D721Med (cell line): Measurements from ENCODE around the gene TCF7L1.

ENCODE experiments used
- DNase-seq: peaks from one replicate; pipeline ENCODE4 v3.0.0; 2011; ENCODE audit warnings: low spot score; ENCODE audit not compliant: insufficient read length
- FAIRE-seq: peaks from 2 replicates; lab custom pipeline; 2011; peaks lifted over from hg19 to GRCh38; lab: Jason Lieb, UNC
- TF ChIP-seq, protein P1 (sequence below): IDR thresholded peaks from 2 replicates; pipeline ENCODE4 v1.5.1; 2012; ENCODE audit warnings: mild to moderate bottlenecking, control low read depth; ENCODE audit not compliant: insufficient read depth; ENCODE audit errors: missing control alignments

TCF7L1 gene

DNA sequence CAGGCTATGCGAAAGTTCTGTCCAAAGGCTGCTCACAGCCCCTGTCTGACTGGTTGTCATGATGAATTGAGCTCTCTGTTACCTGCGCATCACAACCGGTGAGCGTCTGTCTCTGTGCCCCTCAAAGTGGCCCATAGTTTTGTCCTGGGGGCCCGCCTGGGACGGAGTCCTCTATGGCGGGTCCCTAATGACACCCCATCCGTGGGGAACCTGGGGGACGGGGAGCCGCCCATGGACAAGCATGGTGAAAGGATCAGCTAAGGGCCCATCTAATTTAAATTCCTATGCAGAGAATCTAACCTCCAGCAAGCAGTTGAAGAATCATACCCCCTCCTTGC, 221.8 kb downstream of the TCF7L1 start:
- FAIRE-seq, result no peak
- TF ChIP-seq, protein P1, sequence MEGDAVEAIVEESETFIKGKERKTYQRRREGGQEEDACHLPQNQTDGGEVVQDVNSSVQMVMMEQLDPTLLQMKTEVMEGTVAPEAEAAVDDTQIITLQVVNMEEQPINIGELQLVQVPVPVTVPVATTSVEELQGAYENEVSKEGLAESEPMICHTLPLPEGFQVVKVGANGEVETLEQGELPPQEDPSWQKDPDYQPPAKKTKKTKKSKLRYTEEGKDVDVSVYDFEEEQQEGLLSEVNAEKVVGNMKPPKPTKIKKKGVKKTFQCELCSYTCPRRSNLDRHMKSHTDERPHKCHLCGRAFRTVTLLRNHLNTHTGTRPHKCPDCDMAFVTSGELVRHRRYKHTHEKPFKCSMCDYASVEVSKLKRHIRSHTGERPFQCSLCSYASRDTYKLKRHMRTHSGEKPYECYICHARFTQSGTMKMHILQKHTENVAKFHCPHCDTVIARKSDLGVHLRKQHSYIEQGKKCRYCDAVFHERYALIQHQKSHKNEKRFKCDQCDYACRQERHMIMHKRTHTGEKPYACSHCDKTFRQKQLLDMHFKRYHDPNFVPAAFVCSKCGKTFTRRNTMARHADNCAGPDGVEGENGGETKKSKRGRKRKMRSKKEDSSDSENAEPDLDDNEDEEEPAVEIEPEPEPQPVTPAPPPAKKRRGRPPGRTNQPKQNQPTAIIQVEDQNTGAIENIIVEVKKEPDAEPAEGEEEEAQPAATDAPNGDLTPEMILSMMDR, result no peak

DNA sequence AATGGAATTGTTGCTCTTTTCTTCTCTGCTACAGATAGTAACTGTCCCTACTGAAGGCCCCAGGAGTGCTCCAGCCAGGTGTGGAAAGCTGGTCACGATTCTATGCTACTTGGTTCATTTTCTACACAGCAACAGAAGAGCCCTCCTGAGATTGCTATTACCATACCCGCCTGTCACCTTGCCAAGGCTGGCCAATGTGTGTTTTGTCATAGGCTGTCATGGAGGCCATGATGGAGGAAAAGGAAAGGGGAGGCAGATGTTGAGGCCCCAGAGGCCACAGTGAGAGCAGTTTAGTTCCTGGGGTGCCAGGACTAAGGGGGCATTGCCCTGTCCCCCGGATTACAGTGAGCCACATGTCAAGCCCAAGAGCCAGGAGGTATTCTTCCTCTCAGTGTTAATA, 222.3 kb downstream of the TCF7L1 start:
- TF ChIP-seq, protein P1, result no peak
- no peak for FAIRE-seq
- DNase-seq, result no peak

More for the DNA sequence above, 221.8 kb downstream of the TCF7L1 start:
- DNase-seq, result no peak

DNA sequence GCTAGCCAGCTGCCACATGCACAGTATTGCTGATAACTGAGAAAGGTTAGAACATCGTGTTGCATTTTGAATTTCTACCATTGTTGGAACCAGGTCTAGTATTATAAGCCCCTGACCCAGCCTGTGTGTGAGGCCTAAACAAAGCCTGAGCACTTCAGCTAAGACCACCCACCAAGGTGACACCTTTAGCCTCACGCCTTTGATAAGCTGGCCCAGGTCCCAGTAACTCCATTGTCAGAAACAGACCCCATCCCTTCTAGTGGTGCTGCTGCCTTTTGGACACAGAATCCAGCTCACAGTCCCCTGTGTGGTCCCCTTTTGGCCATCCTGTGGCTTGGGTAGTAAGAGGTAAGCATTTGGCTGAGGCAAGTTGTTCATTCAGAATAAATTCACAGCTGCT, 223.0 kb downstream of the TCF7L1 start:
- TF ChIP-seq, protein P1, result no peak
- FAIRE-seq (no peak), DNase-seq (no peak)

DNA sequence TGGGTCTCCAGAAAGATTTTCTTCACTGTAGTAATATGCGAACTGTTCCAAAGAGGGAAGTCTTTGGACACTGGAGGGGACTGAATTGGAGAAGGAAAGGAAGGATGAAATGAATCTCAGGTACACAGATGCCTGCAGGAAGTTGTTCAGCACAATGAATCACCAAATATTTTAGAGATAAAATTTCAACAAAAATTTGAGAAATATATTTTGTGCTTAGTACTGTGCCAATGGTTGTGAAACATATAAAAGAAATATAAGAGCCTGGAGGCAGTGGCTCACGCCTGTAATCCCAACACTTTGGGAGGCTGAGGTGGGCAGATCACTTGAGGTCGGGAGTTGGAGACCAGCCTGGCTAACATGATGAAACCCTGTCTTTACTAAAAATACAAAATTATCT, 224.5 kb downstream of the TCF7L1 start:
- TF ChIP-seq, protein P1, result no peak
- FAIRE-seq, result no peak

More for the DNA sequence above, 224.5 kb downstream of the TCF7L1 start:
- DNase-seq, result no peak
